Common myeloid progenitor, CD34-positive (primary cell): ENCODE data around the gene BTBD6.

Experiments
- CTCF ChIA-PET: fragments of 350-600 bp; sonication (Branson Sonifier 250); formaldehyde crosslinking; loops from one replicate; lab custom pipeline; 2021; ENCODE audit warnings: antibody characterized with exemption; lab: Charles Lee
- POLR2A ChIA-PET: fragments of 350-600 bp; sonication (Branson Sonifier 250); formaldehyde crosslinking; loops from one replicate; lab custom pipeline; 2021; ENCODE audit warnings: antibody characterized with exemption; lab: Charles Lee
- DNase-seq, 3 donors: peaks; one replicate each; pipeline versions ENCODE4 v3.0.0 to v3.0.0-alpha.2; 2013
- H3K27ac ChIP-seq, 2 experiments: 1 replicate in 1 of 2; 2 replicates in 1 of 2; pipeline ENCODE4 v1.7.0; 2013; ENCODE audit warnings: inconsistent platforms in 2 of 2, low read length in 2 of 2, mild to moderate bottlenecking in 2 of 2, low read depth in 1 of 2, moderate library complexity in 1 of 2; ENCODE audit not compliant: severe bottlenecking in 2 of 2, insufficient read depth in 1 of 2, poor library complexity in 1 of 2
- H3K27me3 ChIP-seq, 5 experiments: replicated peaks in 2 of 5; 1 replicate in 3 of 5; 2 replicates in 2 of 5; pipeline versions ENCODE4 v1.6.1 to v1.7.0; 2013; ENCODE audit warnings: low read length in 4 of 5, mild to moderate bottlenecking in 2 of 5, moderate library complexity in 2 of 5, inconsistent platforms in 1 of 5; ENCODE audit not compliant: insufficient read depth in 5 of 5, control insufficient read depth in 4 of 5
- H3K36me3 ChIP-seq, 4 experiments: 1 replicate in 2 of 4; 2 replicates in 2 of 4; pipeline versions ENCODE4 v1.6.1 to v1.7.0; 2013; ENCODE audit warnings: low read length in 3 of 4, control low read depth in 1 of 4, mild to moderate bottlenecking in 1 of 4; ENCODE audit not compliant: control insufficient read depth in 4 of 4, insufficient read depth in 4 of 4
- H3K4me1 ChIP-seq, 4 experiments: 1 replicate in 3 of 4; 2 replicates in 1 of 4; pipeline versions ENCODE4 v1.6.1 to v1.7.1; 2013; ENCODE audit warnings: low read length in 3 of 4, mild to moderate bottlenecking in 3 of 4, control low read depth in 1 of 4, inconsistent platforms in 1 of 4, moderate library complexity in 1 of 4; ENCODE audit not compliant: control insufficient read depth in 4 of 4, insufficient read depth in 4 of 4; ENCODE audit errors: control extremely low read depth in 1 of 4
- H3K4me3 ChIP-seq, 7 experiments: 1 replicate in 4 of 7; 2 replicates in 3 of 7; pipeline versions ENCODE4 v1.5.1 to v1.7.0; 2013; ENCODE audit warnings: mild to moderate bottlenecking in 7 of 7, low read length in 6 of 7, moderate library complexity in 6 of 7, inconsistent platforms in 2 of 7, low read depth in 2 of 7, control low read depth in 1 of 7; ENCODE audit not compliant: insufficient read depth in 4 of 7, control insufficient read depth in 1 of 7; ENCODE audit errors: extremely low read depth in 1 of 7
- H3K9me3 ChIP-seq, 5 experiments: 1 replicate in 4 of 5; 2 replicates in 1 of 5; pipeline versions ENCODE4 v1.6.1 to v1.7.1; 2013; ENCODE audit warnings: low read length in 4 of 5, mild to moderate bottlenecking in 2 of 5, inconsistent platforms in 1 of 5, low read depth in 1 of 5, moderate library complexity in 1 of 5; ENCODE audit not compliant: control insufficient read depth in 4 of 5, insufficient read depth in 2 of 5; ENCODE audit errors: control extremely low read depth in 1 of 5
- WGBS: methylation state at CpG from one replicate; pipeline ENCODE4 v1.1.5; 2013; ENCODE audit not compliant: insufficient coverage; 5-methylcytosine and 5-hydroxymethylcytosine counted together

The BTBD6 gene

GRCh38 chr14:105206873-105207272 lies 41.5 kb upstream of the BTBD6 start:
- Histone ChIP-seq H3K27me3 (no peaks in the 10 kb centered on the region), H3K9me3 (no peaks in the 10 kb centered on the region), H3K36me3 (peaks cover 0 to 30% (median 17%) of the 10 kb centered on the region in 4 experiments), H3K27ac (no peak overlapping the region), H3K4me3 (no peak overlapping the region), H3K4me1 (peaks cover 0 to 37% (median 19%) of the 10 kb centered on the region in 4 experiments)
- ChIA-PET CTCF (interaction anchor here (0.6 to 15.1 kb wide), 8 partner anchors 9 to 145 kb away, joined by 3 to 248 read pairs (median 4); partner anchors contain the start of genes JAG2 and NUDT14), POLR2A (interaction anchor here (0.6 to 0.7 kb wide), 2 partner anchors 148 to 278 kb away, joined by 3 read pairs; no protein-coding TSS in a partner anchor)
- WGBS: 80% methylated on average over 2 of the region's 5 CpGs
- no peak for DNase-seq

GRCh38 chr14:105207460-105207901 lies 40.9 kb upstream of the BTBD6 start:
- ChIA-PET POLR2A (interaction anchor here (0.6 to 0.7 kb wide), 2 partner anchors 147 to 277 kb away, joined by 3 read pairs; no protein-coding TSS in a partner anchor), CTCF (interaction anchor here (0.6 to 15.1 kb wide), 7 partner anchors 10 to 144 kb away, joined by 3 to 248 read pairs (median 4); partner anchors contain the start of genes JAG2 and NUDT14)
- DNase-seq: peak in 1 of 3 donors; percentile 29
- no peaks in the 10 kb centered on the region for H3K27me3 ChIP-seq
- peaks cover 0 to 31% (median 13%) of the 10 kb centered on the region in 4 experiments for H3K4me1 ChIP-seq
- H3K27ac ChIP-seq: no peak overlapping the region
- H3K36me3 ChIP-seq: peaks cover 0 to 36% (median 21%) of the 10 kb centered on the region in 4 experiments
- H3K9me3 ChIP-seq: no peaks in the 10 kb centered on the region
- H3K4me3 ChIP-seq: no peak overlapping the region
- WGBS: 93% methylated on average over 13 of the region's 13 CpGs

GRCh38 chr14:105207996-105208737 lies 40.2 kb upstream of the BTBD6 start:
- no peaks in the 10 kb centered on the region for H3K27me3 ChIP-seq
- peaks cover 0 to 43% (median 24%) of the 10 kb centered on the region in 4 experiments for H3K36me3 ChIP-seq
- CTCF ChIA-PET: interaction anchor here (1.0 to 15.1 kb wide), 7 partner anchors 11 to 144 kb away, joined by 3 to 248 read pairs (median 4); partner anchors contain the start of genes JAG2 and NUDT14
- DNase-seq: no peak
- no peaks in the 10 kb centered on the region for H3K9me3 ChIP-seq
- 96% methylated on average over 19 of the region's 25 CpGs for WGBS
- POLR2A ChIA-PET: no interaction called here
- H3K27ac ChIP-seq: no peak overlapping the region
- H3K4me3 ChIP-seq: no peak overlapping the region
- peaks cover 0 to 24% (median 8%) of the 10 kb centered on the region in 4 experiments for H3K4me1 ChIP-seq

- POLR2A ChIA-PET: no interaction called here
- Histone ChIP-seq H3K4me1 (peaks cover 0 to 21% (median 7%) of the 10 kb centered on the region in 4 experiments), H3K27me3 (no peaks in the 10 kb centered on the region), H3K9me3 (no peaks in the 10 kb centered on the region), H3K27ac (no peak overlapping the region), H3K4me3 (no peak overlapping the region), H3K36me3 (peaks cover 0 to 48% (median 24%) of the 10 kb centered on the region in 4 experiments)
- 95% methylated on average over 9 of the region's 12 CpGs for WGBS
- DNase-seq: no peak
- CTCF ChIA-PET: interaction anchor here (1.2 kb wide), 2 partner anchors 12 to 18 kb away, joined by 3 read pairs; no protein-coding TSS in a partner anchor
Measured at GRCh38 chr14:105208738-105209075, 39.6 kb upstream of the BTBD6 start.

GRCh38 chr14:105209091-105209490 lies 39.2 kb upstream of the BTBD6 start:
- ChIA-PET POLR2A (no interaction called here), CTCF (interaction anchor here (1.2 kb wide), 2 partner anchors 11 to 18 kb away, joined by 3 read pairs; no protein-coding TSS in a partner anchor)
- Histone ChIP-seq H3K9me3 (no peaks in the 10 kb centered on the region), H3K4me3 (no peak overlapping the region), H3K36me3 (peaks cover 0 to 52% (median 24%) of the 10 kb centered on the region in 4 experiments), H3K27me3 (no peaks in the 10 kb centered on the region), H3K27ac (no peak overlapping the region), H3K4me1 (peaks cover 0 to 19% (median 7%) of the 10 kb centered on the region in 4 experiments)
- no peak for DNase-seq
- 94% methylated on average over 8 of the region's 8 CpGs for WGBS

- Histone ChIP-seq H3K9me3 (no peaks in the 10 kb centered on the region), H3K27ac (no peak overlapping the region), H3K4me3 (no peak overlapping the region), H3K4me1 (peaks cover 0 to 14% (median 4%) of the 10 kb centered on the region in 4 experiments), H3K27me3 (no peaks in the 10 kb centered on the region), H3K36me3 (peaks cover 0 to 55% (median 24%) of the 10 kb centered on the region in 4 experiments)
- no peak for DNase-seq
- POLR2A ChIA-PET: no interaction called here
- CTCF ChIA-PET: interaction anchor here (1.2 kb wide), 1 partner anchor 11 kb away, joined by 3 read pairs; no protein-coding TSS in a partner anchor
- 97% methylated on average over 13 of the region's 16 CpGs for WGBS
Measured at GRCh38 chr14:105209646-105210045, 38.7 kb upstream of the BTBD6 start.
